Vagina (tissue), 2 donors: Measurements from ENCODE around the gene SLC17A9. TPM values are rescaled to one million over a fixed set of nuclear protein-coding genes. Genes with fewer than 3 reads are reported as not detected.

Experiments
- DNase-seq, 2 donors: peaks; one replicate each; pipeline ENCODE4 v3.0.0-alpha.2; 2017; ENCODE audit errors: extremely low spot score in 2 of 2
- H3K27ac ChIP-seq: fragments of 200-600 bp; sonication (generic); one replicate; pipeline ENCODE4 v1.5.1; 2019
- H3K27me3 ChIP-seq: fragments of 200-600 bp; sonication (generic); one replicate; pipeline ENCODE4 v1.5.1; 2019
- H3K36me3 ChIP-seq, 2 donors: fragments of 200-600 bp; sonication (generic); one replicate each; pipeline ENCODE4 v1.5.1; 2017 to 2019
- H3K4me1 ChIP-seq: fragments of 200-600 bp; sonication (generic); one replicate; pipeline ENCODE4 v1.5.1; 2019
- H3K4me3 ChIP-seq, 2 donors: fragments of 200-600 bp; sonication (generic); 1 replicate in 1 of 2; 2 replicates in 1 of 2; pipeline ENCODE4 v1.5.1; 2016 to 2019
- H3K9me3 ChIP-seq: fragments of 200-600 bp; sonication (generic); one replicate; pipeline ENCODE4 v1.5.1; 2019
- CTCF ChIP-seq, 3 experiments: fragments of 450-650 bp in 2 of 3; fragments of 200-600 bp in 1 of 3; sonication (generic) in 1 of 3; IDR thresholded peaks; one replicate each; pipeline ENCODE4 v1.5.1; 2017 to 2019; ENCODE audit warnings: antibody characterized with exemption in 3 of 3, mild to moderate bottlenecking in 2 of 3, moderate library complexity in 2 of 3
- POLR2A ChIP-seq, 2 donors: fragments of 450-650 bp; IDR thresholded peaks; one replicate each; pipeline ENCODE4 v1.6.1; 2017; ENCODE audit warnings: antibody characterized with exemption in 2 of 2, mild to moderate bottlenecking in 2 of 2, moderate library complexity in 2 of 2
- POLR2AphosphoS5 ChIP-seq, 2 donors: sonication (generic); formaldehyde crosslinking; IDR thresholded peaks; one replicate each; pipeline ENCODE4 v1.9.0; 2017; ENCODE audit warnings: antibody characterized with exemption in 2 of 2, mild to moderate bottlenecking in 2 of 2, low read depth in 1 of 2; ENCODE audit not compliant: insufficient read depth in 1 of 2
- intact Hi-C: fragments of 100-400 bp; cut with DNase I; formaldehyde crosslinking; loops from one replicate; pipeline ENCODE4 v1.15.1; 2023
- total RNA-seq: library from RNA; depleted of rRNA; stranded (reverse); fragments of >200 nt; gene quantifications from one replicate; pipeline ENCODE4 v1.2.3, GENCODE V29; 2016

Gene SLC17A9
- total RNA-seq, 1 donor from 2014 or later: 2.5 TPM

DNA sequence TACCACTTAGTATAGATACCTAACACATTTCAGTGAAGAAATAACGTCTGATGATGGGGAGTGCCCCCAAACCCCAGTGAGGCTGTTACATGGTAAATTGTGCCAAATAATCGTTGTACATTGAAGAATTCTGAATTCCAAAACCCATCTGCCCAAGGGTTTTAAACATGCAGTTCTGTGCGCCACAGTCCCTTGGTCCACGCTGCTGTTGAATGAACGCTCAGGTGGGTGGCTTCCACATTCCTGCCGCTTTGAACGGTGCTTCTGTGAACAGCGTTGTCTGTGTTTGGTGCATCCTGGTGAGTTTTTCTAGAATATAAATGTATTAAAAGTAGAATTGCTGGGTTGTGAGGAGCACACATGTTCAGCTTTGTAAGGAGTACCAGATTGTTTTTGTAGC is 11.6 kb upstream of the SLC17A9 start:
- peaks cover 5 to 38% of the 10 kb centered on the region in 2 donors for H3K36me3 ChIP-seq
- no peaks in the 10 kb centered on the region for H3K27me3 ChIP-seq
- DNase-seq: no peak
- peaks cover 57% of the 10 kb centered on the region for H3K4me1 ChIP-seq
- no peak overlapping the region for H3K4me3 ChIP-seq
- no peaks in the 10 kb centered on the region for H3K9me3 ChIP-seq
- intact Hi-C loops: no loop called here
- no peak for TF ChIP-seq POLR2AphosphoS5 (IDR thresholded peaks at IDR 0.05; ENCODE audit: insufficient read depth in 1 of 2, low read depth in 1 of 2)
- TF ChIP-seq CTCF (IDR thresholded peaks at IDR 0.05): no peak
- no peak for TF ChIP-seq POLR2A (IDR thresholded peaks at IDR 0.05)
- no peak overlapping the region for H3K27ac ChIP-seq

- H3K27me3 ChIP-seq: no peaks in the 10 kb centered on the region
- TF ChIP-seq CTCF (IDR thresholded peaks at IDR 0.05) (no peak), POLR2A (IDR thresholded peaks at IDR 0.05) (no peak), POLR2AphosphoS5 (IDR thresholded peaks at IDR 0.05; ENCODE audit: insufficient read depth in 1 of 2, low read depth in 1 of 2) (no peak)
- intact Hi-C loops: no loop called here
- no peak overlapping the region for H3K4me3 ChIP-seq
- peaks cover 48% of the 10 kb centered on the region for H3K4me1 ChIP-seq
- H3K36me3 ChIP-seq: peaks cover 5 to 48% of the 10 kb centered on the region in 2 donors
- no peak for DNase-seq
- no peak overlapping the region for H3K27ac ChIP-seq
- H3K9me3 ChIP-seq: no peaks in the 10 kb centered on the region
These were observed 10.7 kb upstream of the SLC17A9 start for GRCh38 chr20:62941792-62942191.

DNA sequence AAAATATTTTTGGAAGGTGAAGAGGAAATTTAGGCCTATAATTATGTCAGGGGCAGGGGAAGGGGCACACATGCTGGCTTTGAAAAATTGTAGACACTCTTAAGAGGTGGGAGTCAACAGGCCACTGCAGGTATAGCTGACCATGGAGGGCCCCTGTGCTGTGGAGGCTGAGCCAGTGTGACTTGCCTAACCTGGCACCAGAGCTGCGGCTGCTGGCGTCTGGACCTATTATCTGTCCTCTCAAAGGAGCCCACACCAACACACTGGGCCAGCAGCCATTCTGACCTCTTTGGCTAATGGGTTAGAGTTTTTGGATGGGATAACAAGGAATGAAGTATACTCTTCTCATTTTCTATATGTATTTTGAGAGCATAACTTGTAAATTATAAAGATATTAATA is 10.1 kb upstream of the SLC17A9 start:
- H3K27me3 ChIP-seq: no peaks in the 10 kb centered on the region
- peaks cover 5 to 53% of the 10 kb centered on the region in 2 donors for H3K36me3 ChIP-seq
- H3K9me3 ChIP-seq: no peaks in the 10 kb centered on the region
- H3K4me3 ChIP-seq: no peak overlapping the region
- intact Hi-C loops: no loop called here
- TF ChIP-seq POLR2A (IDR thresholded peaks at IDR 0.05) (no peak), POLR2AphosphoS5 (IDR thresholded peaks at IDR 0.05; ENCODE audit: insufficient read depth in 1 of 2, low read depth in 1 of 2) (no peak), CTCF (IDR thresholded peaks at IDR 0.05) (no peak)
- no peak overlapping the region for H3K27ac ChIP-seq
- H3K4me1 ChIP-seq: peaks cover 44% of the 10 kb centered on the region
- DNase-seq: no peak

GRCh38 chr20:62943396-62943795 is 9.1 kb upstream of the SLC17A9 start:
- DNase-seq: no peak
- peaks cover 44% of the 10 kb centered on the region for H3K4me1 ChIP-seq
- H3K9me3 ChIP-seq: no peaks in the 10 kb centered on the region
- no peaks in the 10 kb centered on the region for H3K27me3 ChIP-seq
- peaks cover 5 to 63% of the 10 kb centered on the region in 2 donors for H3K36me3 ChIP-seq
- intact Hi-C loops: no loop called here
- H3K27ac ChIP-seq: no peak overlapping the region
- TF ChIP-seq POLR2AphosphoS5 (IDR thresholded peaks at IDR 0.05; ENCODE audit: insufficient read depth in 1 of 2, low read depth in 1 of 2) (no peak), POLR2A (IDR thresholded peaks at IDR 0.05) (no peak), CTCF (IDR thresholded peaks at IDR 0.05) (no peak)
- H3K4me3 ChIP-seq: no peak overlapping the region

- TF ChIP-seq POLR2AphosphoS5 (IDR thresholded peaks at IDR 0.05; ENCODE audit: insufficient read depth in 1 of 2, low read depth in 1 of 2) (no peak), CTCF (IDR thresholded peaks at IDR 0.05) (no peak), POLR2A (IDR thresholded peaks at IDR 0.05) (no peak)
- H3K9me3 ChIP-seq: no peaks in the 10 kb centered on the region
- H3K36me3 ChIP-seq: peaks cover 5 to 68% of the 10 kb centered on the region in 2 donors
- DNase-seq: no peak
- intact Hi-C loops: no loop called here
- peaks cover 37% of the 10 kb centered on the region for H3K4me1 ChIP-seq
- H3K27me3 ChIP-seq: no peaks in the 10 kb centered on the region
- no peak overlapping the region for H3K27ac ChIP-seq
- no peak overlapping the region for H3K4me3 ChIP-seq
These were observed 8.3 kb upstream of the SLC17A9 start for GRCh38 chr20:62944184-62944583.
